GM19463 (cell line): ENCODE results near the gene PLK1.
"Not testable (repeated sequence)": the region's sequence is repeated elsewhere in the genome, so short reads cannot be mapped to it uniquely, and the experiment has no call there.

Source experiments
- ATAC-seq: cut with Tn5 transposase; IDR thresholded peaks from one replicate; pipeline ENCODE4 v1.9.1; 2021; ENCODE audit warnings: mild to moderate bottlenecking, moderate library complexity; ENCODE audit not compliant: unreplicated experiment

The PLK1 gene

GRCh38 chr16:23678430-23679273 lies at the start of gene PLK1:
TSS of gene PLK1 (plus strand) at chr16:23678889. CDS start at chr16:23678933, 44 bp downstream.
- peak; percentile 88 for ATAC-seq

- ATAC-seq, result no peak
Measured at GRCh38 chr16:23629516-23629915, 49.2 kb upstream of the PLK1 start.

DNA sequence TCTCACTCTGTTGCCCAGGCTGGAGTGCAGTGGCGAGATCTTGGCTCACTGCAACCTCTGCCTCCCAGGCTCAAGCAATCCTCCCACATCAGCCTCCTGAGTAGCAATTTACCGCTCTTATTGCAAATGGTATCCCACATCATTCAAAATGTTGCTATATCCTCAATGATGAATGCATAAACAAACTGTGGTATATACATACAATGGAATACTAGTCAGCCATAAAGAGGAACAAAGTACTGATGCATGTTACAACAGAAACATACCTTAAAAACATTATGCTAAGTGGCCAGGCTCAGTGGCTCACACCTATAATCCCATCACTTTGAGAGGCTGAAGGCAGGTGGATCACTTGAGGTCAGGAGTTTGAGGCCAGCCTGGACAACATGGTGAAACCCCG lies 46.8 kb upstream of the PLK1 start:
- ATAC-seq, result not testable (repeated sequence)

GRCh38 chr16:23634461-23635036 lies 44.1 kb upstream of the PLK1 start:
- ATAC-seq, result no peak

DNA sequence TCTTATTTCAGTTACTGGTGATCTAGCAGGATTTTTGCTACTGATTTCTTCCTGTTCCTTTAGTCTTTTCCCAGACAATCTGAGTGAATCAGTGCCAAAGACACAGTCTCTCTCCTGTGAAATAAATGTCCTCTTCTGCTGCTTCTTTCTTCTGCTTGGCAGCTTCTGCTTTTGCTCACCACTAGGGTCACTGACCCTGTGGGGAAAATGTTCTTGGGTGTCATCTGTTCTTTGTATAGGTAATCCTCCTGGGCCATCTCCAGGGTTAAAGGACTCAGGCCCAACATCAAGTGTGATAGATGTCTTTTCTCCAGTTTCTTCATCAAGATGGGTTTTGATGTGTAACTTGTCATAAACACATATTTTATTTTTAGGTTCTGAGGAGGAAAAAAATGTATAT lies 42.7 kb upstream of the PLK1 start:
- ATAC-seq, result no peak

GRCh38 chr16:23640615-23640930 lies 38.1 kb upstream of the PLK1 start:
- ATAC-seq, result no peak

- peak; percentile 98 for ATAC-seq
Measured at GRCh38 chr16:23640931-23641765, 37.5 kb upstream of the PLK1 start, which contains the start of the genes DCTN5 and PALB2. TSS of gene DCTN5 (plus strand) at chr16:23641466. CDS start at chr16:23641543, 77 bp downstream. TSS of gene PALB2 (minus strand) at chr16:23641310. CDS start at chr16:23641157, 153 bp downstream.

DNA sequence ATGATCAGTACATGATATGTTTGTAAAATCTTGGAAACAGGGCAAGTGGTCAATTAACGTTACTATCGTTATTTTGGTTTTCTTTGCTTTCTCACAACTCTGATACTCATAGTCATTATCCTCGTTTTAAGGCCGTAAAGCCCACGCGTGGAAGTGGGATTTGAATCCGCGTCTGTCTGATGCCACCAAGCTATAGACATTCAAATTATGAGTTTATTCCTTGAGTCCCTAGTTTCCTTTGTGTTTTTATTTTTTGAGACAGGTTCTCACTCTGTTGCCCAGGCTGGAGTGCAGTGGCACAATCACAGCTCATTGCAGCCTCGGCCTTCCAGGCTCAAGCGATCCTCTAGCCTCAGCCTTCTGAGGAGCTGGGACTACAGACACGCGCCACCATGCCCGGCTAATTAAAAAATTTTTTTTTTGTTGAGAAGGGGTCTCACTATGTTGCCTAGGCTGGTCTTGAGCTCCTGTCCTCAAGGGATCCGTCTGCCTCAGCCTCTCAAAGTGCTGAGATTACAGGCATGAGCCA lies 36.4 kb upstream of the PLK1 start:
- ATAC-seq, result no peak

DNA sequence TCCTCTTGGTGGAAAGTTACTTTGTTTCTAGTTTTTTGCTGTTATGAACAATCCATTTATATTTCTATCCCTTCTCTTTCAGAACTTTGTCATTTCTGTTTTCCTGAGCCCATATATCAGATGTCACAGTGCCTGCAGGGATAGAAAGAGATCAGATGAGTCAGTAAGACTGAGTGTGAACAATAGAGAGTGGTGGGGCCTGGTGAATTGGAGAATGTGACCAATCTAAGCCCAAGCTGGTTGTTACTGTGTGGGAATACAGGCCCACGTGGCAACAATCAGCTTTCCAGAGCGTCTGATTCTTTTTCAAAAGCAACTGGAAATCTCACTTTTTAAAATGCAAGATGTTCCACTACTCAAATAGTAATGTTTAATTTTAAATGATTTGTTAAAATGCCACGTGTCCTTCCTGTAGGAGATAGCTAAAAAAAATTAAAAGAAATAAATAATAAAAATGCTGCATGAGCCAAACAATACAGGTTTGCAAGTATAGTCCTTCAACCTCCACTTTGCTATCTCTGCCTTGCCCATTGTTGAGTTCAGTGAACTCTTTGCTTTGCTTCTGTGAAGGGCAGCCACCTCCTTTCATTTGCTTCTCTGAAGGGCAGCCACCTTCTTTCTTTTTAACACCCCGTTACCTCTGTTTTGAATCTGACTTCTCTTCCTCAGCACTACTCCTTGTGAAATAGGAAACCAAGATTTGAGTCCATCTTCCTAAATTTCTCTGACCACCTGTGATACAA lies 27.8 kb upstream of the PLK1 start:
- ATAC-seq, result no peak

DNA sequence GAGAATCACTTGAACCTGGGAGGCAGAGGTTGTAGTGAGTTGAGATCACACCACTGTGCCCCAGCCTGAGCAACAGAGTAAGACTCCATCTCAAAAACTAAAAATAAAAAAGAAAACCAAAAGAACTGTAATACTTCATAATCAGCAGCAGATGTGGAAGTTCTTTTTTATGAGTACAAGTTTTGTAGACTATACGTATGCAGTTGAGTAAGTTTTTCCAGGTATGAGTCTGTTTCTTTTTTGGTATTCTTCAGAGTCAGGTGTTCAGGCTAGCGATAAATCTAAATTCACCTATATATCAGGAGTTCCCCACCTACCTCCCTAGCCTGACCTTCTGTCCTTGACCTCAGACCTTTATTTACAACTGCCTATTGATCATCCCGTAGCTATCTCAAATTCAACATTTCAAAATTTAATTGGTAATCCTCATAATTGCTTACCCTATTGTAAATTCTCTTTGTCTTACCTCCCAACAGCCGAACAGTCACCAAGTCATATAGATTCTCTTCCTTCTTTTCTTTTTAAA lies 26.7 kb upstream of the PLK1 start:
- ATAC-seq, result no peak

- ATAC-seq, result no peak
Measured at GRCh38 chr16:23663918-23664317, 14.8 kb upstream of the PLK1 start.

GRCh38 chr16:23666571-23667354 lies 11.9 kb upstream of the PLK1 start:
- no peak for ATAC-seq

GRCh38 chr16:23667355-23667659 lies 11.4 kb upstream of the PLK1 start:
- ATAC-seq, result no peak

- no peak for ATAC-seq
Measured at GRCh38 chr16:23668225-23668624, 10.5 kb upstream of the PLK1 start.

GRCh38 chr16:23668873-23669272 lies 9.8 kb upstream of the PLK1 start:
- ATAC-seq, result no peak

DNA sequence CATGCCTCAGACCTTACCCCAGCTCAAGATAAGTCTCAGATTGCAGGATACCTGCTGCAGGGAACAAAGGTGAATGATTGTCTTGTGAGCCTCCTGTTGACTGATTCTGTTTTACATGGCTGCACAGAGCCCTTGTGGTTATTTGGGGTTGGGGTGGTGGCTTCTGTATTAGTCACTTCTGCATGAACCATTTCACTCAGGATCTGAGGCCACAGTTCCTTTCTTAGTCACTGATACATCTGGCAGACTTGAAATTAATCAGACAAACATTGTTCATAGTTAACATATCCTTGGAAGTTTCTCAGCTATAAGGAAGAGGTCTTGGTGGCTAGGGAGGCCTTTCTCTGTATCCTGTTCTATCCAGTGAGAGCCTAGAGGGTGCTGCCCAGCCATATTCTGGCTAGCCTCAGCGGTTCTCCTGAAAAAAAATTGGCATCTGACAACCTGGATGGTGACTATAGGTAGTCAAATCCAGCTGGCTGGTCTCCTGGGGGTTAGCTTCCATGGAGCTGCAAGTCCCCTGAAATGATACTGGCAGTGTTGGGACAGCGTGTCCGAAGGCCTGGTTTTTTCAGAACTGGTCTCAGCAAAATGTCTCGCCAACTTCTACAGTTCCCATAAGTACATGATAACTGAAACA lies 8.4 kb upstream of the PLK1 start:
- ATAC-seq, result peak; percentile 97

GRCh38 chr16:23673971-23674614 lies 4.6 kb upstream of the PLK1 start:
- ATAC-seq, result no peak

- no peak for ATAC-seq
Measured at GRCh38 chr16:23676924-23677480, 1.7 kb upstream of the PLK1 start.
